Thoracic aorta (tissue), 2 donors: Measurements from ENCODE around the gene MARCHF10. TPM values are rescaled to one million over a fixed set of nuclear protein-coding genes. Genes with fewer than 3 reads are reported as not detected.

ENCODE experiments used
- ATAC-seq: fragments of 150-250 bp; one replicate; pipeline ENCODE4 v1.8.0; 2017; ENCODE audit warnings: low read depth; ENCODE audit not compliant: insufficient number of reproducible peaks, low FRiP score
- DNase-seq: peaks from one replicate; pipeline ENCODE4 v3.0.0-alpha.2; 2020; ENCODE audit warnings: low spot score
- H3K27ac ChIP-seq, 2 donors: fragments of 200-600 bp; sonication (generic); 1 replicate in 1 of 2; 2 replicates in 1 of 2; pipeline ENCODE4 v1.5.1; 2016; ENCODE audit warnings: mild to moderate bottlenecking in 2 of 2, moderate library complexity in 2 of 2
- H3K27me3 ChIP-seq: fragments of 200-600 bp; sonication (generic); replicated peaks from 2 replicates; pipeline ENCODE4 v1.6.0; 2016; ENCODE audit warnings: mild to moderate bottlenecking; ENCODE audit not compliant: insufficient read depth
- H3K36me3 ChIP-seq: fragments of 200-600 bp; sonication (generic); one replicate; pipeline ENCODE4 v1.5.1; 2016
- H3K4me1 ChIP-seq, 2 donors: fragments of 200-600 bp; sonication (generic); 1 replicate in 1 of 2; 2 replicates in 1 of 2; pipeline versions ENCODE4 v1.5.1 to v1.6.0; 2016; ENCODE audit warnings: low read depth in 2 of 2, mild to moderate bottlenecking in 1 of 2; ENCODE audit not compliant: control insufficient read depth in 1 of 2
- H3K4me3 ChIP-seq: fragments of 200-600 bp; sonication (generic); 2 replicates; pipeline ENCODE4 v1.5.1; 2016; ENCODE audit warnings: mild to moderate bottlenecking
- H3K9me3 ChIP-seq: fragments of 200-600 bp; sonication (generic); 2 replicates; pipeline ENCODE4 v1.5.1; 2016
- CTCF ChIP-seq: fragments of 200-600 bp; sonication (generic); IDR thresholded peaks from one replicate; pipeline ENCODE4 v1.5.1; 2019; ENCODE audit warnings: antibody characterized with exemption
- total RNA-seq, 2 donors: library from RNA; depleted of rRNA; stranded (reverse); fragments of >200 nt; gene quantifications; one replicate each; pipeline versions ENCODE4 v1.1.0 to v1.2.3, GENCODE V29; 2016

Gene MARCHF10
- total RNA-seq, 2 donors from 2014 or later: not detected

DNA sequence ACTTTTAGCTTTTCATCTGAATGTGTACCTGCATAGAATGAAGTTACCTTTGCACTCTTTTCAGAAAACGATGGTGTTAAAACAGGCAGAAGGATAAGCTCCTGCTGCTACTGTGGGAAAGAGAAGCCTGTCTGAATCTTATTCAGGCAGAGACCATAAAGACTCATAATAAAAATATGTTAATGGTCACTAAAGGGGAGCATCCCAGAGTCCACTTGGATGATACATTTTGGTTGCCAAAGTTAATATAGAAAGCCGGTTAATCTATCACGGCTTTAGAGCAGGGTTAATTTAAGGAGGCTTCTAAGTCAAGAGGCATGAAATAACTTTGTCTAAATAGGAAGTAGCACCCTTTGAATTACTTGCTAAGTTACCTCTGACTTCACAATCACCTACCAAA is 2.9 kb downstream of the MARCHF10 start:
- no peak overlapping the region for H3K4me3 ChIP-seq
- ATAC-seq (no peak), DNase-seq (no peak)
- peaks cover 0 to 6% of the 10 kb centered on the region in 2 donors for H3K4me1 ChIP-seq
- H3K36me3 ChIP-seq: no peaks in the 10 kb centered on the region
- no peak overlapping the region for H3K27ac ChIP-seq
- H3K9me3 ChIP-seq: no peaks in the 10 kb centered on the region
- no peak for TF ChIP-seq CTCF
- H3K27me3 ChIP-seq: no peaks in the 10 kb centered on the region

- H3K9me3 ChIP-seq: no peaks in the 10 kb centered on the region
- peaks cover 0 to 6% of the 10 kb centered on the region in 2 donors for H3K4me1 ChIP-seq
- H3K4me3 ChIP-seq: no peak overlapping the region
- no peak for TF ChIP-seq CTCF
- no peak for ATAC-seq
- no peak overlapping the region for H3K27ac ChIP-seq
- DNase-seq: no peak
- H3K36me3 ChIP-seq: no peaks in the 10 kb centered on the region
- H3K27me3 ChIP-seq: no peaks in the 10 kb centered on the region
Observed at GRCh38 chr17:62804822-62805221, 3.3 kb downstream of the MARCHF10 start.

GRCh38 chr17:62804025-62804424 is 4.1 kb downstream of the MARCHF10 start:
- no peak overlapping the region for H3K27ac ChIP-seq
- no peak overlapping the region for H3K4me3 ChIP-seq
- H3K4me1 ChIP-seq: peaks cover 0 to 6% of the 10 kb centered on the region in 2 donors
- no peaks in the 10 kb centered on the region for H3K27me3 ChIP-seq
- H3K9me3 ChIP-seq: no peaks in the 10 kb centered on the region
- no peak for ATAC-seq
- no peak for TF ChIP-seq CTCF
- H3K36me3 ChIP-seq: no peaks in the 10 kb centered on the region
- DNase-seq: no peak

GRCh38 chr17:62802561-62803205 is 5.4 kb downstream of the MARCHF10 start:
- no peaks in the 10 kb centered on the region for H3K36me3 ChIP-seq
- H3K27me3 ChIP-seq: no peaks in the 10 kb centered on the region
- TF ChIP-seq CTCF: no peak
- ATAC-seq (no peak), DNase-seq (no peak)
- H3K4me1 ChIP-seq: no peaks in the 10 kb centered on the region
- no peak overlapping the region for H3K27ac ChIP-seq
- no peaks in the 10 kb centered on the region for H3K9me3 ChIP-seq
- H3K4me3 ChIP-seq: no peak overlapping the region

- no peak for TF ChIP-seq CTCF
- H3K36me3 ChIP-seq: no peaks in the 10 kb centered on the region
- ATAC-seq: no peak
- DNase-seq: no peak
- H3K27ac ChIP-seq: no peak overlapping the region
- H3K27me3 ChIP-seq: no peaks in the 10 kb centered on the region
- H3K9me3 ChIP-seq: no peaks in the 10 kb centered on the region
- no peak overlapping the region for H3K4me3 ChIP-seq
- H3K4me1 ChIP-seq: no peaks in the 10 kb centered on the region
Observed at GRCh38 chr17:62801553-62802114, 6.5 kb downstream of the MARCHF10 start.
